Skeletal muscle satellite cell (primary cell): ENCODE data around the gene TAF6.

ENCODE experiments used
- H3K27me3 ChIP-seq: 2 replicates; pipeline ENCODE4 v1.7.0; 2013; ENCODE audit warnings: low read length; ENCODE audit not compliant: control insufficient read depth, insufficient read depth
- H3K36me3 ChIP-seq: 2 replicates; pipeline ENCODE4 v1.7.0; 2013; ENCODE audit warnings: mild to moderate bottlenecking, control low read depth, low read length; ENCODE audit not compliant: insufficient read depth
- H3K4me1 ChIP-seq: 2 replicates; pipeline ENCODE4 v1.7.0; 2013; ENCODE audit warnings: low read length; ENCODE audit not compliant: control insufficient read depth, insufficient read depth
- H3K4me2 ChIP-seq: 2 replicates; pipeline ENCODE4 v1.7.0; 2013; ENCODE audit warnings: mild to moderate bottlenecking, low read length
- H3K4me3 ChIP-seq: 2 replicates; pipeline ENCODE4 v1.7.0; 2013; ENCODE audit warnings: low read length
- H3K9ac ChIP-seq: 2 replicates; pipeline ENCODE4 v1.7.0; 2013; ENCODE audit warnings: mild to moderate bottlenecking, low read depth, low read length, moderate library complexity
- H3K9me3 ChIP-seq: replicated peaks from 2 replicates; pipeline ENCODE4 v1.7.0; 2013; ENCODE audit warnings: mild to moderate bottlenecking, control low read depth, low read length

Gene TAF6

GRCh38 chr7:100127866-100128636 is 8.9 kb upstream of the TAF6 start:
- Histone ChIP-seq H3K36me3 (peaks cover 8% of the 10 kb centered on the region), H3K27me3 (no peaks in the 10 kb centered on the region), H3K9me3 (no peaks in the 10 kb centered on the region), H3K4me1 (peaks cover 10% of the 10 kb centered on the region), H3K4me2 (peak overlapping the region; percentile 99), H3K4me3 (peak overlapping the region; percentile 100), H3K9ac (peak overlapping the region; percentile 98)

GRCh38 chr7:100126931-100127865 is 8.0 kb upstream of the TAF6 start, which contains the start of gene MBLAC1:
TSS of gene MBLAC1 (plus strand) at chr7:100126967. CDS start at chr7:100127396, 429 bp downstream.
- H3K9ac ChIP-seq, result peak within 1 kb of the TSS; percentile 98
- peaks cover 14% of the 10 kb centered on the region for H3K36me3 ChIP-seq
- peak within 1 kb of the TSS; percentile 100 for H3K4me3 ChIP-seq
- no peaks in the 10 kb centered on the region for H3K27me3 ChIP-seq
- H3K4me2 ChIP-seq, result peak within 1 kb of the TSS; percentile 99
- no peaks in the 10 kb centered on the region for H3K9me3 ChIP-seq
- peaks cover 10% of the 10 kb centered on the region for H3K4me1 ChIP-seq

DNA sequence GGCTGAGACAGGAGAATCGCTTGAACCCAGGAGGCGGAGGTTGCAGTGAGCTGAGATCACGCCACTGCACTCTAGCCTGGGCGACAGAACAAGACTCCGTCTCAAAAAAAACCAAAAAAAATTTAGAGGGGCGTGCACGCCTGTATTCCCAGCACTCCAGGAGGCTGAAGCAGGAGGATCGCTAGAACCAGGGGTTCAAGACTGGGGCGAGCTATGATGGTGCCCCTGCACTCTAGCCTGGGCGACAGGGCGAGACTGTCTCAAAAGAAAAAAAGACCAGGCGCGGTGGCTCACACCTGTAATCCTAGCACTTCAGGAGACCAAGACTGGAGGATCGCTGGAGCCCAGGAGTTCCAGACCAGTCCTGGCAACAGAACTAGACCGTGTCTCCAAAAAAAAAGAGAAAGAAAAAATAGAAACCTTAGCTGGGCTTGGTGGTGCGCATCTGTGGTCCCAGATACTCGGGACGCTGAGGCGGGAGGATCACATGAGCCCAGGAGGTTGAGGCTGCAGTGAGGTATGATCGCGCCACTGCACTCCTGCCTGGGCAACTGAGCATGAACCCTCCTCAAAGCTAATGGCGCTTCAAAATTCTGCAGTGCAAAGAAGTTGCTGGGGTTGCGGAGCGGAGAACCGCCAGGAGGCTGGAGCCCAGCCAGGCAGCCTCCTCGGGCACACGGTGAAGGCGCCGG is 7.2 kb upstream of the TAF6 start:
- no peaks in the 10 kb centered on the region for H3K27me3 ChIP-seq
- peaks cover 17% of the 10 kb centered on the region for H3K36me3 ChIP-seq
- no peaks in the 10 kb centered on the region for H3K9me3 ChIP-seq
- peak overlapping the region; percentile 99 for H3K4me2 ChIP-seq
- peak overlapping the region; percentile 100 for H3K4me3 ChIP-seq
- H3K9ac ChIP-seq, result peak overlapping the region; percentile 98
- peaks cover 10% of the 10 kb centered on the region for H3K4me1 ChIP-seq

DNA sequence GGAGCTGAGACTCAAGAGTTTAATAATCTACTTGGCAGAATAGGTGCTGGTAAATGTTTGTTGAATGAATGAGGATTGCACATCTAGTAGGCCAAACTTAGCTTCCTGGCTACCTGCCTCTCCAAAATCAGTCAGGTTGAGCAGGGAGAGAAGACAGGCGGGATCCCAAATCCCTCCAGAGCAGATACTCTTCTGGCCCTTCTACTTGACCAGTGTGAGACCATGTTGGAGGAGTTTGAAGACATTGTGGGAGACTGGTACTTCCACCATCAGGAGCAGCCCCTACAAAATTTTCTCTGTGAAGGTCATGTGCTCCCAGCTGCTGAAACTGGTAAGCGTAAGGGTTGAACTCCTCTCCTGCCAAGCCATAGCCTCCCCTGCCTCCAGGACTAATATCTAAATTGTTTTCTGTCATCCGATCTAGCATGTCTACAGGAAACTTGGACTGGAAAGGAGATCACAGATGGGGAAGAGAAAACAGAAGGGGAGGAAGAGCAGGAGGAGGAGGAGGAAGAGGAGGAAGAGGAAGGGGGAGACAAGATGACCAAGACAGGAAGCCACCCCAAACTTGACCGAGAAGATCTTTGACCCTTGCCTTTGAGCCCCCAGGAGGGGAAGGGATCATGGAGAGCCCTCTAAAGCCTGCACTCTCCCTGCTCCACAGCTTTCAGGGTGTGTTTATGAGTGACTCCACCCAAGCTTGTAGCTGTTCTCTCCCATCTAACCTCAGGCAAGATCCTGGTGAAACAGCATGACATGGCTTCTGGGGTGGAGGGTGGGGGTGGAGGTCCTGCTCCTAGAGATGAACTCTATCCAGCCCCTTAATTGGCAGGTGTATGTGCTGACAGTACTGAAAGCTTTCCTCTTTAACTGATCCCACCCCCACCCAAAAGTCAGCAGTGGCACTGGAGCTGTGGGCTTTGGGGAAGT is 5.4 kb upstream of the TAF6 start:
- no peaks in the 10 kb centered on the region for H3K9me3 ChIP-seq
- H3K4me1 ChIP-seq, result peaks cover 18% of the 10 kb centered on the region
- no peak overlapping the region for H3K9ac ChIP-seq
- H3K27me3 ChIP-seq, result no peaks in the 10 kb centered on the region
- H3K36me3 ChIP-seq, result peaks cover 17% of the 10 kb centered on the region
- no peak overlapping the region for H3K4me2 ChIP-seq
- no peak overlapping the region for H3K4me3 ChIP-seq

GRCh38 chr7:100122568-100122967 is 3.4 kb upstream of the TAF6 start:
- Histone ChIP-seq H3K4me1 (peaks cover 16% of the 10 kb centered on the region), H3K4me2 (no peak overlapping the region), H3K9ac (no peak overlapping the region), H3K27me3 (no peaks in the 10 kb centered on the region), H3K9me3 (no peaks in the 10 kb centered on the region), H3K36me3 (peaks cover 17% of the 10 kb centered on the region), H3K4me3 (no peak overlapping the region)

- H3K27me3 ChIP-seq, result no peaks in the 10 kb centered on the region
- H3K4me2 ChIP-seq, result no peak overlapping the region
- no peaks in the 10 kb centered on the region for H3K9me3 ChIP-seq
- H3K4me3 ChIP-seq, result no peak overlapping the region
- H3K4me1 ChIP-seq, result peaks cover 16% of the 10 kb centered on the region
- peaks cover 17% of the 10 kb centered on the region for H3K36me3 ChIP-seq
- no peak overlapping the region for H3K9ac ChIP-seq
These were observed 2.9 kb upstream of the TAF6 start for GRCh38 chr7:100122067-100122466.

DNA sequence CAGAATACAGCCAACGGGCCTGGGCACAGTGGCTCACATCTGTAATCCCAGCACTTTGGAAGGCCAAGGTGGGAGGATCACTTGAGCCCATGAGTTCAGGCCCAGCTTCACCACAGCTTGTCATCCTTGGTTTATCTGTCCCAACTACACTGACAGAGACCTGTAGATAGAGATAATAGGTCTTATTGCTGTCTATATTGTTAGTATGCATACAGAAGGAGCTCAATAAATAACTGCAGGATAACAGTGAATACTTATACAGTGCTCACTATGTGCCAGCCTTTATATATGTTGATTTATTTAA is 1.5 kb upstream of the TAF6 start:
- peaks cover 17% of the 10 kb centered on the region for H3K36me3 ChIP-seq
- H3K9ac ChIP-seq, result peak overlapping the region; percentile 85
- H3K27me3 ChIP-seq, result no peaks in the 10 kb centered on the region
- peak overlapping the region; percentile 90 for H3K4me2 ChIP-seq
- no peaks in the 10 kb centered on the region for H3K9me3 ChIP-seq
- H3K4me1 ChIP-seq, result peaks cover 13% of the 10 kb centered on the region
- peak overlapping the region; percentile 76 for H3K4me3 ChIP-seq

DNA sequence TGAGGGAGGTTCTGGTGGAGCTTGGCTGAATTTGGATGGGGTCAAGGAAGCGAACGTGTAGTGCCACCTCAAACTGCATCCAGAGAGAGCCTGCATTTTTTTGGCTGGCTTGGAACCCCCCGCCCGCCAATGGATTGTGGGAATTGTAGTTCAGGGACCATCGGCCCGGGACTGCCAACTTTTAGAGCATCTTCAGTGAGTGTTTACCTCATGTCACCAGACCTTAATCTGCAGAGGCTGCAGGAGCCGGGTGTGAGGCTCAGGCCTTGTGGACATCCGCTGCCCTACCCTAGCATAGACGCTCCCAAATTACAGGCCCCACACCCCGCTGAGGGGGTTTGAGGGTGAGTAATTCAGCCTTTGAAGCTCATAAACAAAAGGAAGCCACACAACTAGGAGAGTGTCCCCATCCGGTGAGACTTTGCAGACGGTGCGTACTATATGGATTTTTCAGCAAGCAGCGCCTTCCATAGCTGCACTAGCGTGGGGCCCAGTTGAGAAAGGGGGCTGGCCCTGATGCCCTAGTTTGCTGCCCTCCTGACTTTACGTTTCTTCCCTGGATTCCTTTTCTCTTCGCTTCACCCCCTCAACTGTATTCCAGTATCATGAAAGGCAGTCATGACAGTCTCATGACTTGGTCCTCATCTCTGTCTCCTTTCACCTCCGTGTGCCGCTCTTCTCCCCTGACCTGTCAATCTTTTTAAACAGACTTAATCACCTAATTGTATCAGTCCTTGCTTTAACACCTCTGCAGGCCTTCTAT is 993 bp upstream of the TAF6 start:
- Histone ChIP-seq H3K4me3 (peak overlapping the region; percentile 76), H3K9ac (peak overlapping the region; percentile 85), H3K4me2 (peak overlapping the region; percentile 90), H3K9me3 (no peaks in the 10 kb centered on the region), H3K4me1 (peaks cover 13% of the 10 kb centered on the region), H3K36me3 (peaks cover 17% of the 10 kb centered on the region), H3K27me3 (no peaks in the 10 kb centered on the region)

- no peaks in the 10 kb centered on the region for H3K27me3 ChIP-seq
- H3K36me3 ChIP-seq, result peaks cover 19% of the 10 kb centered on the region
- H3K4me3 ChIP-seq, result peak overlapping the region; percentile 76
- peaks cover 13% of the 10 kb centered on the region for H3K4me1 ChIP-seq
- peak overlapping the region; percentile 90 for H3K4me2 ChIP-seq
- peak overlapping the region; percentile 85 for H3K9ac ChIP-seq
- H3K9me3 ChIP-seq, result no peaks in the 10 kb centered on the region
These were observed 628 bp downstream of the TAF6 start for GRCh38 chr7:100118388-100119071.

GRCh38 chr7:100115026-100115425 is 4.1 kb downstream of the TAF6 start:
- Histone ChIP-seq H3K9me3 (no peaks in the 10 kb centered on the region), H3K27me3 (no peaks in the 10 kb centered on the region), H3K4me3 (no peak overlapping the region), H3K4me1 (peaks cover 5% of the 10 kb centered on the region), H3K4me2 (no peak overlapping the region), H3K36me3 (peaks cover 23% of the 10 kb centered on the region), H3K9ac (no peak overlapping the region)
